Thyroid gland (tissue), 4 donors: ENCODE results near the gene SULF2.

Source experiments
- POLR2A ChIP-seq, 2 donors: fragments of 450-650 bp; IDR thresholded peaks; one replicate each; pipeline ENCODE4 v1.6.1; 2017; ENCODE audit warnings: antibody characterized with exemption in 2 of 2, mild to moderate bottlenecking in 2 of 2, moderate library complexity in 1 of 2
- TF ChIP-seq, protein P1 (sequence below), 6 experiments: fragments of 200-600 bp in 3 of 6; fragments of 450-650 bp in 3 of 6; sonication (generic) in 3 of 6; IDR thresholded peaks; one replicate each; pipeline ENCODE4 v1.5.1; 2016 to 2019; ENCODE audit warnings: antibody characterized with exemption in 6 of 6, mild to moderate bottlenecking in 2 of 6, inconsistent platforms in 1 of 6, moderate library complexity in 1 of 6

GRCh38 chr20:47764154-47764733 lies 21.0 kb downstream of the SULF2 start:
- TF ChIP-seq, protein P1, sequence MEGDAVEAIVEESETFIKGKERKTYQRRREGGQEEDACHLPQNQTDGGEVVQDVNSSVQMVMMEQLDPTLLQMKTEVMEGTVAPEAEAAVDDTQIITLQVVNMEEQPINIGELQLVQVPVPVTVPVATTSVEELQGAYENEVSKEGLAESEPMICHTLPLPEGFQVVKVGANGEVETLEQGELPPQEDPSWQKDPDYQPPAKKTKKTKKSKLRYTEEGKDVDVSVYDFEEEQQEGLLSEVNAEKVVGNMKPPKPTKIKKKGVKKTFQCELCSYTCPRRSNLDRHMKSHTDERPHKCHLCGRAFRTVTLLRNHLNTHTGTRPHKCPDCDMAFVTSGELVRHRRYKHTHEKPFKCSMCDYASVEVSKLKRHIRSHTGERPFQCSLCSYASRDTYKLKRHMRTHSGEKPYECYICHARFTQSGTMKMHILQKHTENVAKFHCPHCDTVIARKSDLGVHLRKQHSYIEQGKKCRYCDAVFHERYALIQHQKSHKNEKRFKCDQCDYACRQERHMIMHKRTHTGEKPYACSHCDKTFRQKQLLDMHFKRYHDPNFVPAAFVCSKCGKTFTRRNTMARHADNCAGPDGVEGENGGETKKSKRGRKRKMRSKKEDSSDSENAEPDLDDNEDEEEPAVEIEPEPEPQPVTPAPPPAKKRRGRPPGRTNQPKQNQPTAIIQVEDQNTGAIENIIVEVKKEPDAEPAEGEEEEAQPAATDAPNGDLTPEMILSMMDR (IDR thresholded peaks at IDR 0.05): no peak
- TF ChIP-seq POLR2A (IDR thresholded peaks at IDR 0.05): no peak
